ENCODE data around the gene SLC35E4. TPM values are rescaled to one million over a fixed set of nuclear protein-coding genes. Genes with fewer than 3 reads are reported as not detected.

SLC35E4 gene
- total RNA-seq, 4 donors from 2014 or later: 1.7 to 9.9 (median 7.3) TPM

- Histone ChIP-seq H3K27ac (no peak overlapping the region), H3K27me3 (no peaks in the 10 kb centered on the region), H3K4me1 (peaks cover 0 to 6% (median 3%) of the 10 kb centered on the region in 4 donors), H3K9me3 (no peaks in the 10 kb centered on the region), H3K4me3 (no peak overlapping the region), H3K36me3 (no peaks in the 10 kb centered on the region)
- TF ChIP-seq POLR2A (IDR thresholded peaks at IDR 0.05) (no peak), CTCF (IDR thresholded peaks at IDR 0.05) (no peak)
- DNase-seq: no peak
Observed at GRCh38 chr22:30596199-30596598, 39.4 kb upstream of the SLC35E4 start.

DNA sequence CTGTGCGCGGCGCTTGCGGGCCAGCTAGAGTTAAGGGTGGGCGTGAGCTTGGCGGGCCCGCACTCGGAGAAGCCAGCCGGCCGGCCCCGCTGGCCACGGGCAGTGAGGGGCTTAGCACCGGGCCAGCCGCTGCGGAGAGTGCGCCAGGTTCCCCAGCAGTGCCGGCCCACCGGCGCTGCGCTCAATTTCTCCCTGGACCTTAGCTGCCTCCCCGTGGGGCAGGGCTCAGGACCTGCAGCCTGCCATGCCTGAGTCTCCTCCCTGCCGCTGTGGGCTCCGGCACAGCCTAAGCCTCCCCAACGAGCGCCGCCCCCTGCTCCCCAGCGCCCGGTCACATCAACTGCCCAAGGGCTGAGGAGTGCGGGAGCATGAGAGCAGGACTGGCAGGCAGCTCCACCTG is 38.7 kb upstream of the SLC35E4 start:
- peaks cover 0 to 6% (median 2%) of the 10 kb centered on the region in 4 donors for H3K4me1 ChIP-seq
- no peak overlapping the region for H3K27ac ChIP-seq
- no peaks in the 10 kb centered on the region for H3K36me3 ChIP-seq
- H3K27me3 ChIP-seq: no peaks in the 10 kb centered on the region
- H3K4me3 ChIP-seq: no peak overlapping the region
- DNase-seq: no peak
- TF ChIP-seq CTCF (IDR thresholded peaks at IDR 0.05) (no peak), POLR2A (IDR thresholded peaks at IDR 0.05) (no peak)
- no peaks in the 10 kb centered on the region for H3K9me3 ChIP-seq

DNA sequence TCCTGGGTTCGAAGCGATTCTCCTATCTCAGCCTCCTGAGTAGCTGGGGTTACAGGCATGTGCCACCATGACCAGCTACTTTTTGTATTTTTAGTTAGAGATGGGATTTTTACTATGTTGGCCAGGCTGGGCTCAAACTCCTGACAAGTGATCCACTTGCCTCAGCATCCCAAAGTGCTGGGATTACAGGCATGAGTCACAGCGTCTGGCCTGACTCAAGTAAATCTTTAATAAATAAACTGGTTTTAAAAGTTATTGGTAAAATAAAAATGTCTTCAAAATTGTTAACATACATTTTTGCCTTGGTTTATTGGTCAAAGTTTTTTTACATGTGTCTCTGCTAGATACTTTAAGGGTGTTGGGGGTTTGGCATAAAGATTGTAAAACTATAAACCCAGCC is 36.6 kb upstream of the SLC35E4 start:
- H3K36me3 ChIP-seq: no peaks in the 10 kb centered on the region
- H3K27ac ChIP-seq: no peak overlapping the region
- TF ChIP-seq POLR2A (IDR thresholded peaks at IDR 0.05) (no peak), CTCF (IDR thresholded peaks at IDR 0.05) (no peak)
- H3K27me3 ChIP-seq: no peaks in the 10 kb centered on the region
- H3K4me3 ChIP-seq: no peak overlapping the region
- H3K4me1 ChIP-seq: no peaks in the 10 kb centered on the region
- no peak for DNase-seq
- H3K9me3 ChIP-seq: no peaks in the 10 kb centered on the region

DNA sequence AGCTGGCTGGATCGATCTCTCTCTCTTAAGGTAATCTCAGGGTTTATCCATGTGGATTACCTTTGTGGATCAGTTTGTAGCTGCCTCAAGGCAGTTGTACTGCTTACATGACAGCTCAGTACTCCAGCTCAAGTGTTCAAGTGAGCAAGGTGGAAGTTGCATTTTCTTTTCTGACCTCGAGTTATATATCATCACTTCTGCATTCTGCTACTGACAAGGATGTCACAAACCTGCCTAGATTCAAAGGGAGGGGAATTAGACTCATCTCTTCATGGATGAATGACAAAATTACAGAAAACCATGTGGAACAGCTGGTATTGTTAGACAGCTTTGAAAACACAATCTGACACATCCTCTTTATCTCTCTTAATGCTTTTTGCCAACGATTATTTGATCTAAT is 34.7 kb upstream of the SLC35E4 start:
- H3K4me3 ChIP-seq: no peak overlapping the region
- no peaks in the 10 kb centered on the region for H3K36me3 ChIP-seq
- H3K27me3 ChIP-seq: no peaks in the 10 kb centered on the region
- H3K4me1 ChIP-seq: peaks cover 0 to 3% (median 1%) of the 10 kb centered on the region in 4 donors
- no peaks in the 10 kb centered on the region for H3K9me3 ChIP-seq
- no peak overlapping the region for H3K27ac ChIP-seq
- DNase-seq: no peak
- TF ChIP-seq CTCF (IDR thresholded peaks at IDR 0.05) (no peak), POLR2A (IDR thresholded peaks at IDR 0.05) (no peak)

DNA sequence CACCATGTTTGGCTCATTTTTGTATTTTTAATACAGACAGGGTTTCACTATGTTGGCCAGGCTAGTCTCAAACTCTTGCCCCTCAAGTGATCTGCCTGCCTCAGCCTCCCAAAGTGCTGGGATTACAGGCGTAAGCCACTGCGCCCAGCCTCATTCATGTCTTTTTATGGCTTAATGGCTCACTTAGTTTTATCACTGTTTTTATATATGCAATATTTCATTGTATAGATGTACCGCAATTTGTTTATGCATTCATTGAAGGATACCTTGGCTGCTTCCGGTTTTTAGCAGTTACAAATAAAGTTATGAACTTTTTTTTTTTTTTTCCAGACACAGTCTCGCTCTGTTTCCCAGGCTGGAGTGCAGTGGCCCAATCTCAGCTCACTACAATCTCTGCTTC is 34.1 kb upstream of the SLC35E4 start:
- DNase-seq: no peak
- Histone ChIP-seq H3K9me3 (no peaks in the 10 kb centered on the region), H3K27ac (no peak overlapping the region), H3K4me1 (peaks cover 0 to 7% (median 3%) of the 10 kb centered on the region in 4 donors), H3K27me3 (no peaks in the 10 kb centered on the region), H3K4me3 (no peak overlapping the region), H3K36me3 (no peaks in the 10 kb centered on the region)
- TF ChIP-seq POLR2A (IDR thresholded peaks at IDR 0.05): no peak

- H3K27ac ChIP-seq: no peak overlapping the region
- no peaks in the 10 kb centered on the region for H3K9me3 ChIP-seq
- TF ChIP-seq POLR2A (IDR thresholded peaks at IDR 0.05) (no peak), CTCF (IDR thresholded peaks at IDR 0.05) (peak in 4 of 6 experiments; percentile 24 to 64 (median 60))
- peaks cover 0 to 7% (median 3%) of the 10 kb centered on the region in 4 donors for H3K4me1 ChIP-seq
- DNase-seq: no peak
- H3K27me3 ChIP-seq: no peaks in the 10 kb centered on the region
- H3K36me3 ChIP-seq: no peaks in the 10 kb centered on the region
- H3K4me3 ChIP-seq: no peak overlapping the region
Observed at GRCh38 chr22:30602049-30602448, 33.5 kb upstream of the SLC35E4 start.
